GM19455 (cell line): ENCODE results near the gene ZNF296.

Source experiments
- ATAC-seq: cut with Tn5 transposase; IDR thresholded peaks from one replicate; pipeline ENCODE4 v1.9.1; 2021; ENCODE audit not compliant: unreplicated experiment

ZNF296 gene

GRCh38 chr19:45103508-45104319 is 27.4 kb upstream of the ZNF296 start:
- no peak for ATAC-seq

GRCh38 chr19:45103156-45103507 is 26.9 kb upstream of the ZNF296 start:
- no peak for ATAC-seq

- ATAC-seq = no peak
These were observed 26.2 kb upstream of the ZNF296 start for GRCh38 chr19:45102481-45102880.

- ATAC-seq = no peak
These were observed 25.5 kb upstream of the ZNF296 start for GRCh38 chr19:45101806-45102205.

GRCh38 chr19:45100846-45101252 is 24.6 kb upstream of the ZNF296 start:
- ATAC-seq = no peak

- ATAC-seq = no peak
These were observed 23.9 kb upstream of the ZNF296 start for GRCh38 chr19:45100201-45100600.

GRCh38 chr19:45099467-45100191 is 23.4 kb upstream of the ZNF296 start:
- ATAC-seq = no peak

GRCh38 chr19:45098521-45099466 is 22.5 kb upstream of the ZNF296 start:
- no peak for ATAC-seq

- no peak for ATAC-seq
These were observed 21.7 kb upstream of the ZNF296 start for GRCh38 chr19:45097776-45098520.

GRCh38 chr19:45097450-45097775 is 21.1 kb upstream of the ZNF296 start:
- no peak for ATAC-seq

GRCh38 chr19:45096700-45097099 is 20.4 kb upstream of the ZNF296 start:
- no peak for ATAC-seq

GRCh38 chr19:45095496-45096413 is 19.5 kb upstream of the ZNF296 start:
- ATAC-seq = no peak

- no peak for ATAC-seq
These were observed 18.4 kb upstream of the ZNF296 start for GRCh38 chr19:45094707-45095106.

- no peak for ATAC-seq
These were observed 17.9 kb upstream of the ZNF296 start for GRCh38 chr19:45094137-45094536.

- ATAC-seq = peak; percentile 55
These were observed 16.7 kb upstream of the ZNF296 start, which contains the start of gene PPP1R37 for GRCh38 chr19:45092747-45093678. Gene PPP1R37 (plus strand): TSS chr19:45093179. CDS start chr19:45093326, 147 bp downstream.

GRCh38 chr19:45091031-45091923 is 15.0 kb upstream of the ZNF296 start:
- ATAC-seq = peak; percentile 51

- no peak for ATAC-seq
These were observed 14.3 kb upstream of the ZNF296 start for GRCh38 chr19:45090606-45091005.
